Smooth muscle cell (in vitro differentiated cells): Measurements from ENCODE around the gene PROX1. TPM values are rescaled to one million over a fixed set of nuclear protein-coding genes. Genes with fewer than 3 reads are reported as not detected.
A peak's percentile ranks its signal among the peaks of the same experiment; 100 is the strongest.

Experiments used
- DNase-seq: peaks from one replicate; lab custom pipeline; 2025; ENCODE audit not compliant: unreplicated experiment; lab: John Stamatoyannopoulos, UW
- H2AFZ ChIP-seq: fragments of 200-600 bp; sonication (generic); 2 replicates; pipeline ENCODE4 v1.6.0; 2016; ENCODE audit warnings: antibody characterized with exemption, low read depth, mild to moderate bottlenecking
- H3F3A ChIP-seq: fragments of 200-600 bp; sonication (generic); 2 replicates; pipeline ENCODE4 v1.6.0; 2017; ENCODE audit warnings: antibody characterized with exemption, low read depth
- H3K27ac ChIP-seq: fragments of 200-600 bp; sonication (generic); 2 replicates; pipeline ENCODE4 v1.5.1; 2016; ENCODE audit warnings: low read depth, mild to moderate bottlenecking
- H3K27me3 ChIP-seq: fragments of 200-600 bp; sonication (generic); 2 replicates; pipeline ENCODE4 v1.6.1; 2016; ENCODE audit warnings: low read depth, mild to moderate bottlenecking
- H3K36me3 ChIP-seq: fragments of 200-600 bp; sonication (generic); 2 replicates; pipeline ENCODE4 v1.5.1; 2016; ENCODE audit warnings: low read depth
- H3K4me1 ChIP-seq: fragments of 200-600 bp; sonication (generic); 2 replicates; pipeline ENCODE4 v1.5.1; 2016; ENCODE audit warnings: low read depth
- H3K4me2 ChIP-seq: fragments of 200-600 bp; sonication (generic); 2 replicates; pipeline ENCODE4 v1.6.0; 2016; ENCODE audit warnings: mild to moderate bottlenecking
- H3K4me3 ChIP-seq: fragments of 200-600 bp; sonication (generic); 2 replicates; pipeline ENCODE4 v1.5.1; 2016; ENCODE audit warnings: mild to moderate bottlenecking
- H3K79me2 ChIP-seq: fragments of 200-600 bp; sonication (generic); 2 replicates; pipeline ENCODE4 v1.6.0; 2016; ENCODE audit warnings: low read depth, mild to moderate bottlenecking
- H3K9ac ChIP-seq: fragments of 200-600 bp; sonication (generic); 2 replicates; pipeline ENCODE4 v1.6.0; 2016; ENCODE audit warnings: low read depth
- H3K9me3 ChIP-seq: fragments of 200-600 bp; sonication (generic); replicated peaks from 2 replicates; pipeline ENCODE4 v1.5.1; 2016; ENCODE audit warnings: low read depth
- H4K20me1 ChIP-seq: fragments of 200-600 bp; sonication (generic); 2 replicates; pipeline ENCODE4 v1.6.0; 2016; ENCODE audit warnings: low read depth
- CTCF ChIP-seq: fragments of 200-600 bp; sonication (generic); IDR thresholded peaks from 2 replicates; pipeline ENCODE4 v1.5.1; 2017; ENCODE audit warnings: borderline replicate concordance, mild to moderate bottlenecking, antibody characterized with exemption; ENCODE audit not compliant: insufficient read depth, poor library complexity, severe bottlenecking
- WGBS: methylation state at CpG from one replicate; pipeline ENCODE4 v1.1.7; 2016; ENCODE audit warnings: low lambda C conversion rate; 5-methylcytosine and 5-hydroxymethylcytosine counted together
- polyA plus RNA-seq: library from polyadenylated mRNA; unstranded; fragments of >200 nt; fragmentation: Nextera tagmentation; extraction: Ambion mirVana; gene quantifications from 2 replicates; pipeline ENCODE4 v1.2.1, GENCODE V29; 2016
- total RNA-seq: library from RNA; depleted of rRNA; stranded (reverse); fragments of >200 nt; gene quantifications from 2 replicates; pipeline ENCODE4 v1.2.3, GENCODE V29; 2014

Gene PROX1
- total and polyA plus RNA-seq, 2 experiments from 2014 or later = 0.24 to 2.9 TPM

- peak overlapping the region; percentile 51 for H2AFZ ChIP-seq
- no peak overlapping the region for H3K27ac ChIP-seq
- peak overlapping the region; percentile 84 for H3K4me2 ChIP-seq
- DNase-seq = no peak
- no peak overlapping the region for H3K9ac ChIP-seq
- H3K27me3 ChIP-seq = peaks cover 76% of the 10 kb centered on the region
- no peaks in the 10 kb centered on the region for H4K20me1 ChIP-seq
- H3K4me1 ChIP-seq = peaks cover 47% of the 10 kb centered on the region
- no peaks in the 10 kb centered on the region for H3K9me3 ChIP-seq
- no peaks in the 10 kb centered on the region for H3K79me2 ChIP-seq
- H3K4me3 ChIP-seq = peak overlapping the region; percentile 36
- WGBS = 1% methylated on average over 52 of the region's 52 CpGs
- no peaks in the 10 kb centered on the region for H3K36me3 ChIP-seq
- no peak for TF ChIP-seq CTCF
- H3F3A ChIP-seq = peaks cover 4% of the 10 kb centered on the region
These were observed 2.4 kb upstream of the PROX1 start for GRCh38 chr1:213985209-213986019.

- H3K9me3 ChIP-seq = no peaks in the 10 kb centered on the region
- no peaks in the 10 kb centered on the region for H3K36me3 ChIP-seq
- H3K9ac ChIP-seq = no peak overlapping the region
- peaks cover 47% of the 10 kb centered on the region for H3K4me1 ChIP-seq
- H3F3A ChIP-seq = peaks cover 4% of the 10 kb centered on the region
- H3K79me2 ChIP-seq = no peaks in the 10 kb centered on the region
- H3K27me3 ChIP-seq = peaks cover 73% of the 10 kb centered on the region
- WGBS = 2% methylated on average over 31 of the region's 31 CpGs
- no peak overlapping the region for H3K27ac ChIP-seq
- peak overlapping the region; percentile 84 for H3K4me2 ChIP-seq
- no peak overlapping the region for H2AFZ ChIP-seq
- no peak for DNase-seq
- no peak for TF ChIP-seq CTCF
- H4K20me1 ChIP-seq = no peaks in the 10 kb centered on the region
- H3K4me3 ChIP-seq = peak overlapping the region; percentile 69
These were observed 1.5 kb upstream of the PROX1 start for GRCh38 chr1:213986020-213986924.

GRCh38 chr1:213986925-213987250 lies 885 bp upstream of the PROX1 start:
- Histone ChIP-seq H3K4me2 (peak overlapping the region; percentile 84), H3K4me3 (peak overlapping the region; percentile 69), H3K27ac (no peak overlapping the region), H3K27me3 (peaks cover 73% of the 10 kb centered on the region), H3K9me3 (no peaks in the 10 kb centered on the region), H3K36me3 (no peaks in the 10 kb centered on the region), H2AFZ (no peak overlapping the region), H3K4me1 (peaks cover 47% of the 10 kb centered on the region), H3F3A (peaks cover 4% of the 10 kb centered on the region), H4K20me1 (no peaks in the 10 kb centered on the region), H3K79me2 (no peaks in the 10 kb centered on the region), H3K9ac (peak overlapping the region; percentile 59)
- no peak for DNase-seq
- no peak for TF ChIP-seq CTCF
- 6% methylated on average over 6 of the region's 6 CpGs for WGBS
